ENCODE results near the gene DDX1. TPM values are rescaled to one million over a fixed set of nuclear protein-coding genes. Genes with fewer than 3 reads are reported as not detected.

The DDX1 gene
- total and polyA plus RNA-seq, 9 of the 15 experiments (the other 6 are each of a cell fraction or from before 2014, with no cell fraction given) = 116 to 277 (median 232) TPM

DNA sequence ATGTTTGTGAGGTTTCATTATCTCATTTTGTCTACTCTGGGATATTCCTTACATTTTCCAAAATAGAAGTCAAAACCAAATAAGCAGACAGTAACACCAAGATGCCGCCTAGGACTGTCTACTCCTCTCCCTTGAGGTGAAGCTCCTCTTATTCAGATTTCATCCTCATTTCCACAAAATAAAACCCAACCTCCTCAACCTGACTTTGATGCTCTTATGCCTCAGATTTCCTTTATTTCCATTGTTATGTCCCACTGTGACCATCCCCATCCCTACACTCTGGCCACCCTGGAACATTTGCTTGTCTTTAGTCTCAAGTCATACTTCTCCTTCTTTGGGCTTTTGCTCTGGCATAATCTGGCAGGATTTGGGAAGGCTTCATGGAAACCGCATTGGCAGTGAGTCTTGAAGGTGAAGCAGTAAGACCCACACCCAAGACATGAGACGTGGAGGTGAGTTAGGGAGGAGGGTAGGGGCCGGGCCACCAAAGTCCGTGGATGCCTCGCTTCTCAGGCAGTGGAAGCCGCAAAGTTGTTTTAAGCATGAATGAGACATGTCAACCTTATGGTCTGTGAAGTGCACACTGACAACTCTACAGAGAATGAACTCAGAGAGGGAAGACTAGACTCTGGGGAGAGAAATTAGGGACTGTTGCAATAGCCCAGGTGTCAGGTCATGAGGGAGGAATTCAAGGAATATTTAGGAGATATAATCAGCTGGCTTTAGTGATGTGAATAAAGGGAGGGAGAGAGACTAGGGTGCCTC is 63.6 kb downstream of the DDX1 start:
- 3% methylated on average over 7 of the region's 7 CpGs for whole genome bisulfite sequencing (ENCODE audit: insufficient coverage, low coverage, missing lambda C conversion rate)
- FAIRE-seq (no peak), ATAC-seq (no peak), DNase-seq (ENCODE audit: extremely low read depth in 1 of 4, low spot score in 3 of 4) (no peak)
- TF ChIP-seq PCBP1 (IDR thresholded peaks at IDR 0.05; ENCODE audit: low read depth, low read length, poor library complexity, severe bottlenecking) = no peak
- no peak for TF ChIP-seq MAFK (IDR thresholded peaks at IDR 0.05; ENCODE audit: low read length)
- TF ChIP-seq KAT2B (IDR thresholded peaks at IDR 0.05; ENCODE audit: low read depth, low read length) = no peak
- no peak for TF ChIP-seq EHMT2 (IDR thresholded peaks at IDR 0.05)
- no peak for TF ChIP-seq TFE3 (CRISPR knock-in tag; IDR thresholded peaks at IDR 0.05)
- TF ChIP-seq SRSF3 (IDR thresholded peaks at IDR 0.05; ENCODE audit: insufficient read depth, low read length) = no peak
- no peak for TF ChIP-seq MTA3 (IDR thresholded peaks at IDR 0.05; ENCODE audit: borderline replicate concordance)
- no peak for TF ChIP-seq GABPA (tag; conservative IDR thresholded peaks at IDR 0.05; ENCODE audit: low read depth)
- no peak for TF ChIP-seq RBM15 (IDR thresholded peaks at IDR 0.05; ENCODE audit: insufficient read depth, low read length)
- TF ChIP-seq ZNF584 (CRISPR knock-in tag; IDR thresholded peaks at IDR 0.05; ENCODE audit: low read depth) = no peak
- no peak for TF ChIP-seq POLR2G (IDR thresholded peaks at IDR 0.05; ENCODE audit: low read depth, low read length)
- no peak for TF ChIP-seq PPARD (CRISPR knock-in tag; IDR thresholded peaks at IDR 0.05)
- TF ChIP-seq MBD2 (IDR thresholded peaks at IDR 0.05; ENCODE audit: borderline replicate concordance, low read depth) = no peak
- BruUV-seq (replicated peaks) = no TSS peak
- Histone ChIP-seq H3K27me3 (ENCODE audit: control insufficient read depth in 2 of 2, insufficient read depth in 2 of 2, low read length in 2 of 2) (peaks cover 61 to 75% of the 10 kb centered on the region in 2 experiments), H3K4me1 (replicated peaks in 1 of 2; ENCODE audit: control insufficient read depth in 2 of 2, insufficient read depth in 2 of 2, low read length in 2 of 2) (peaks cover 0 to 3% of the 10 kb centered on the region in 2 experiments; a peak in 1 of 5 replicates), H2AFZ (ENCODE audit: low read depth, low read length) (no peak overlapping the region), H3K36me3 (ENCODE audit: control insufficient read depth, insufficient read depth, low read length) (no peaks in the 10 kb centered on the region), H3K9ac (ENCODE audit: insufficient read depth in 1 of 2, low read depth in 2 of 2, low read length in 2 of 2) (no peak overlapping the region), H3K9me3 (replicated peaks; ENCODE audit: control insufficient read depth, insufficient read depth, low read depth, low read length) (no peaks in the 10 kb centered on the region), H3K4me2 (ENCODE audit: insufficient read depth, low read length) (no peak overlapping the region), H3K4me3 (no peak overlapping the region), H3K27ac (ENCODE audit: extremely low read depth, low read depth, low read length) (no peak overlapping the region), H3K79me2 (ENCODE audit: control insufficient read depth, insufficient read depth, low read length) (no peaks in the 10 kb centered on the region), H4K20me1 (replicated peaks; ENCODE audit: control insufficient read depth, insufficient read depth, low read length) (peaks cover 12% of the 10 kb centered on the region; the same call in 1 of the 2 replicates), H3K9me1 (ENCODE audit: control insufficient read depth, insufficient read depth, low read length) (no peaks in the 10 kb centered on the region)
- ChIA-PET CTCF (ENCODE audit: low intra/inter-chr PET ratio) (no interaction called here), POLR2A (interaction anchor here (0.6 kb wide), 1 partner anchor 199 kb away, joined by 3 read pairs; no protein-coding TSS in a partner anchor)
- in situ Hi-C loops (cut with MboI) (no loop called here), intact Hi-C loops (cut with micrococcal nuclease) (no loop called here)

All from K562 (cell line).